Parathyroid adenoma (tissue), 2 donors: ENCODE measurements around the gene TMCC1.
"Not testable (repeated sequence)": the region's sequence is repeated elsewhere in the genome, so short reads cannot be mapped to it uniquely, and the experiment has no call there.

ENCODE experiments used
- H2AFZ ChIP-seq: fragments of 300-600 bp; sonication (generic); one replicate; pipeline ENCODE4 v1.7.0; 2017; ENCODE audit warnings: antibody characterized with exemption, mild to moderate bottlenecking
- H3K27ac ChIP-seq: fragments of 300-600 bp; sonication (generic); one replicate; pipeline ENCODE4 v1.7.0; 2017
- H3K27me3 ChIP-seq: fragments of 300-600 bp; sonication (generic); one replicate; pipeline ENCODE4 v1.7.0; 2017; ENCODE audit warnings: low read length; ENCODE audit not compliant: control insufficient read depth, insufficient read depth
- H3K36me3 ChIP-seq: fragments of 300-600 bp; sonication (generic); one replicate; pipeline ENCODE4 v1.7.0; 2017; ENCODE audit warnings: low read length; ENCODE audit not compliant: control insufficient read depth, insufficient read depth
- H3K4me1 ChIP-seq: fragments of 300-600 bp; sonication (generic); one replicate; pipeline ENCODE4 v1.7.0; 2017; ENCODE audit warnings: control low read depth
- H3K4me2 ChIP-seq: fragments of 300-600 bp; sonication (generic); one replicate; pipeline ENCODE4 v1.7.0; 2017; ENCODE audit warnings: low read length
- H3K4me3 ChIP-seq: fragments of 300-600 bp; sonication (generic); one replicate; pipeline ENCODE4 v1.7.0; 2017; ENCODE audit warnings: low read depth, low read length
- H3K79me2 ChIP-seq: fragments of 300-600 bp; sonication (generic); one replicate; pipeline ENCODE4 v1.7.0; 2017; ENCODE audit warnings: control low read depth
- H3K9ac ChIP-seq: fragments of 300-600 bp; sonication (generic); one replicate; pipeline ENCODE4 v1.7.0; 2017; ENCODE audit warnings: mild to moderate bottlenecking
- H3K9me3 ChIP-seq: fragments of 300-600 bp; sonication (generic); one replicate; pipeline ENCODE4 v1.7.0; 2017; ENCODE audit warnings: low read length; ENCODE audit not compliant: control insufficient read depth
- CTCF ChIP-seq: fragments of 300-600 bp; sonication (generic); IDR thresholded peaks from one replicate; pipeline ENCODE4 v1.7.0; 2017; ENCODE audit warnings: antibody characterized with exemption, mild to moderate bottlenecking
- donor health status: primary hyperparathyroidism.

Gene TMCC1

GRCh38 chr3:129648391-129648790 is 245.1 kb downstream of the TMCC1 start:
- Histone ChIP-seq H3K27me3 (no peaks in the 10 kb centered on the region), H3K4me3 (no peak overlapping the region), H3K4me1 (no peaks in the 10 kb centered on the region), H2AFZ (no peak overlapping the region), H3K36me3 (no peaks in the 10 kb centered on the region), H3K9ac (no peak overlapping the region), H3K79me2 (no peaks in the 10 kb centered on the region), H3K4me2 (no peak overlapping the region), H3K9me3 (no peaks in the 10 kb centered on the region), H3K27ac (no peak overlapping the region)
- TF ChIP-seq CTCF: no peak

- Histone ChIP-seq H3K4me2 (no peak overlapping the region), H3K79me2 (no peaks in the 10 kb centered on the region), H3K27ac (no peak overlapping the region), H3K9me3 (no peaks in the 10 kb centered on the region), H3K27me3 (no peaks in the 10 kb centered on the region), H3K9ac (no peak overlapping the region), H2AFZ (no peak overlapping the region), H3K36me3 (no peaks in the 10 kb centered on the region), H3K4me3 (no peak overlapping the region), H3K4me1 (no peaks in the 10 kb centered on the region)
- TF ChIP-seq CTCF: no peak
Measured at GRCh38 chr3:129645286-129645685, 248.2 kb downstream of the TMCC1 start.

- H3K4me1 ChIP-seq: no peaks in the 10 kb centered on the region
- H3K9me3 ChIP-seq: no peaks in the 10 kb centered on the region
- H3K27me3 ChIP-seq: no peaks in the 10 kb centered on the region
- no peak overlapping the region for H3K9ac ChIP-seq
- no peak for TF ChIP-seq CTCF
- H3K4me3 ChIP-seq: no peak overlapping the region
- no peak overlapping the region for H3K4me2 ChIP-seq
- H2AFZ ChIP-seq: no peak overlapping the region
- H3K79me2 ChIP-seq: no peaks in the 10 kb centered on the region
- no peak overlapping the region for H3K27ac ChIP-seq
- H3K36me3 ChIP-seq: no peaks in the 10 kb centered on the region
Measured at GRCh38 chr3:129644836-129645235, 248.7 kb downstream of the TMCC1 start.

- not testable (repeated sequence) for H3K4me1 ChIP-seq, H3K79me2 ChIP-seq, H3K27ac ChIP-seq, H3K27me3 ChIP-seq, H3K9ac ChIP-seq, H2AFZ ChIP-seq, H3K36me3 ChIP-seq, H3K9me3 ChIP-seq, H3K4me2 ChIP-seq, H3K4me3 ChIP-seq
Measured at GRCh38 chr3:129641567-129642260, 251.8 kb downstream of the TMCC1 start.

GRCh38 chr3:129640985-129641384 is 252.5 kb downstream of the TMCC1 start:
- not testable (repeated sequence) for H3K79me2 ChIP-seq, H3K4me3 ChIP-seq, H3K27me3 ChIP-seq, H3K4me1 ChIP-seq, H2AFZ ChIP-seq, H3K9me3 ChIP-seq, H3K9ac ChIP-seq, H3K36me3 ChIP-seq, H3K4me2 ChIP-seq, H3K27ac ChIP-seq

- H3K36me3 ChIP-seq: no peaks in the 10 kb centered on the region
- H3K9ac ChIP-seq: no peak overlapping the region
- no peak overlapping the region for H2AFZ ChIP-seq
- no peaks in the 10 kb centered on the region for H3K4me1 ChIP-seq
- TF ChIP-seq CTCF: no peak
- H3K79me2 ChIP-seq: no peaks in the 10 kb centered on the region
- H3K4me2 ChIP-seq: no peak overlapping the region
- no peaks in the 10 kb centered on the region for H3K27me3 ChIP-seq
- H3K4me3 ChIP-seq: no peak overlapping the region
- no peak overlapping the region for H3K27ac ChIP-seq
- no peaks in the 10 kb centered on the region for H3K9me3 ChIP-seq
Measured at GRCh38 chr3:129638481-129638880, 255.0 kb downstream of the TMCC1 start.
